AG10803 (cell line): ENCODE data around the gene C1QL1.

Experiments
- DNase-seq: peaks from one replicate; pipeline ENCODE4 v3.0.0; 2010; ENCODE audit warnings: low read depth
- H3K4me3 ChIP-seq: 2 replicates; pipeline ENCODE4 v1.5.1; 2011; ENCODE audit warnings: mild to moderate bottlenecking, low read length, control low read depth
- CTCF ChIP-seq: conservative IDR thresholded peaks from 2 replicates; pipeline ENCODE4 v1.5.1; 2011; ENCODE audit warnings: mild to moderate bottlenecking, low read length, control low read depth, inconsistent platforms

C1QL1 gene

GRCh38 chr17:44989552-44990138 lies 21.5 kb upstream of the C1QL1 start:
- no peak for TF ChIP-seq CTCF
- no peak for DNase-seq
- H3K4me3 ChIP-seq, result no peak overlapping the region

GRCh38 chr17:44988044-44988942 lies 20.2 kb upstream of the C1QL1 start:
- no peak for TF ChIP-seq CTCF
- no peak overlapping the region for H3K4me3 ChIP-seq
- DNase-seq, result no peak

- DNase-seq, result no peak
- no peak for TF ChIP-seq CTCF
- no peak overlapping the region for H3K4me3 ChIP-seq
These were observed 15.5 kb upstream of the C1QL1 start for GRCh38 chr17:44983563-44983962.

GRCh38 chr17:44982113-44982702 lies 14.1 kb upstream of the C1QL1 start:
- no peak for DNase-seq
- TF ChIP-seq CTCF, result no peak
- no peak overlapping the region for H3K4me3 ChIP-seq

GRCh38 chr17:44981221-44981968 lies 13.3 kb upstream of the C1QL1 start:
- DNase-seq, result peak; percentile 13
- TF ChIP-seq CTCF, result no peak
- no peak overlapping the region for H3K4me3 ChIP-seq

- no peak for TF ChIP-seq CTCF
- DNase-seq, result no peak
- no peak overlapping the region for H3K4me3 ChIP-seq
These were observed 11.4 kb upstream of the C1QL1 start for GRCh38 chr17:44979426-44979995.
